ENCODE measurements around the gene RELL1.

The RELL1 gene

DNA sequence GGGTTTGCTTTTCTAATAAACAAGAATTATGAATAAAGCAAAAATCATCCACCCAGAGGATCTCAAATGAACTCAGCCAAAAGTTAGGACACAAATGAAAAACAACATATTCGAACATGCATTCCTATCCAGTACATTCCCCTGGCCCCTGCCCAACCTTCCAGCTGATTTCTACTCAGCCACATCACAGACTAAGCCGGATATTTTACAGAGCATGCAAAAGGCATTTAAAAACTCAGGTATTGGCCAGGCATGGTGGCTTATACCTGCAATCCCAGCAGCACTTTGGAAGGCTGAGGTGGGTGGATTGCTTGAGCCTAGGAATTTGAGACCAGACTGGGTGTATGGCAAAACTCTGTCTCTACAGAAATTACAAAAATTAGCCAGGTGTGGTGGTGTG, 54.6 kb downstream of the RELL1 start:
- no peak for DNase-seq

GRCh38 chr4:37629713-37630112, 56.5 kb downstream of the RELL1 start:
- no peak for DNase-seq

DNA sequence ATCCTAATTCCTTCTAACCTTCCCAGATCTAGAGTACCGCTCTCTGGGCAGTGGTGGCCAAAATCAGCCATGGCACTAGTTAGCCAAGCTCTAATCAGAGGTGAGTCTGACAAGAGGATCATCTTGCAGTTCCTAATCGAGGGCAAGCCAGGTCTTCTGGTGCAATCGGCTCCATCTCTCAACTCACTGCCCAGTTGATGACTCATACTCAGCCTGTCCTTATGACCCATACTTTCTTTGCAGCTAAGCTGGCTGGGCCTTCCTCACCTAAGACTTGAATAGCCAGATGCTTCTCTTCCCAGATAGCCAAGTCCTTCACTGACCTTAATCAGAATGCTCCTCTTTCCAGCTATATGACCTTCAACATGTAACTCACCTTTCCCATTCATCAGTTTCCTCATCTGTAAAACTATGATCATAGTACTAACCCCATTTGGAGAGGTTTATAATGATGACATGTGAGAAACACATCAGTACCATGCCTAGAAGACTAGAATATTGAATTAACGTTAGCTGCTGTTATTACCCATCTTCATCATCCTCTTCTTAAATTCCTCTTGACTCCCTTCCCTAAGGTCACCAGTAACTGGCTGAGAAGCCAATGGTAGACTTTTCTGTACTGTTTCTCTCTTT, 57.1 kb downstream of the RELL1 start:
- DNase-seq, result no peak

- no peak for DNase-seq
These were observed 58.9 kb downstream of the RELL1 start for GRCh38 chr4:37627263-37627662.

DNA sequence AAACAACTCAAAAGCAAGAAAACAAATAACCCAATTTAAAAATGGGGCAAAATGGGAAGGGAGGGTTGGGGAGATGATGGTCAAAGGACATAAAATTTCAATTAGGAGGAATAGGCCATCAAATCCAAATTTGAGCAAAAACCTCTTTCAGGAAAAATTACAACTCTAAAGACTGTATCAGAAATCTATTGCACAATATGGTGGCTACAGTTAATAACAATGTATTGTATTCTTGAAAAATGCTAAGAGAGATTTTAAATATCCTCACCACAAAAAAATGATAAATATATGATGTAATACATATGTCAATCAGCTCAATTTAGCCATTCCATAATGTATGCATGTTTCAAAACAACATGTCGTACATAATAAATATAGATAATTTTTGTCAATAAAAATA, 60.7 kb downstream of the RELL1 start:
- no peak for DNase-seq

DNA sequence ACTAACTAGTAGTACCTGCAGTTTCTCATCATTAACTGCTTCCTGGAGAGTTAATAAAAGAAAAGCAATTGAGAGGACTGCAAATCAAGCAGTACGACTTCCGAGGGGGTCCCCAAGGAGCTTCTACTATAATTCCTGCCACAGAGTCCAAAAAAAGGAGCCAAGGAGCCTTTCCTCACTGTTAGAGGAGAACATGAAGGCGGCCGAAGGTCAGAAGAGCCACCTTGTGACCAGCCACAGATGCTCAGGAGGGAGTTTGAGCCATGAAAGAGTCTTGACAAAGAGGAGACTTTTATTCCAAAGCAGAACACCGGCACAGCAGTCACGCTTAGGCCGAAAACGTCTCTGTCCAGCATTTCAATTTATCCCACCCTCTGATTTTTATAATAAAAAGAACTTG, 62.2 kb downstream of the RELL1 start:
- no peak for DNase-seq

DNA sequence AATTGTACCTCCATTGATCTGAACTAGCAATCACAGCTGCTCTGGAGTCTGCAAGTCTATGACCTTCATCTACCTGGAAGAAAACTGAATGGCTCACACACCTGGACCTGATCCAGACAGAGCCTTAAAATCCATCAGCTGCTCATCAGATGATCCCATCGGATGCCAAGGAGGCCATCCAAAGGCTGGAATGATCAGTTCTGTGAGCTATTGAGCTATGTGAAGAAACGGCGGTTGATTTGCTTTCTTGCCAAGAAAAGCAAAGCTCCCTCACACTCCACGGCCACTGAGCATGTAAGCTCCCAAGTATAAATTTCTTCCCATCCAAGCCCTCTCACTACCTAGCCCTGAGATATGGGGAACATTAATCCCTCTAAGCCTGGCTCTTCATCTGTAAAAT, 63.1 kb downstream of the RELL1 start:
- no peak for DNase-seq

- no peak for DNase-seq
These were observed 66.0 kb downstream of the RELL1 start for GRCh38 chr4:37620176-37620575.

- DNase-seq, result no peak
These were observed 70.5 kb downstream of the RELL1 start for GRCh38 chr4:37615720-37616063.

- no peak for DNase-seq
These were observed 71.0 kb downstream of the RELL1 start for GRCh38 chr4:37615059-37615719.

- DNase-seq, result no peak
These were observed 73.4 kb downstream of the RELL1 start for GRCh38 chr4:37612811-37613210.

GRCh38 chr4:37609626-37610025, 76.5 kb downstream of the RELL1 start:
- DNase-seq, result no peak

DNA sequence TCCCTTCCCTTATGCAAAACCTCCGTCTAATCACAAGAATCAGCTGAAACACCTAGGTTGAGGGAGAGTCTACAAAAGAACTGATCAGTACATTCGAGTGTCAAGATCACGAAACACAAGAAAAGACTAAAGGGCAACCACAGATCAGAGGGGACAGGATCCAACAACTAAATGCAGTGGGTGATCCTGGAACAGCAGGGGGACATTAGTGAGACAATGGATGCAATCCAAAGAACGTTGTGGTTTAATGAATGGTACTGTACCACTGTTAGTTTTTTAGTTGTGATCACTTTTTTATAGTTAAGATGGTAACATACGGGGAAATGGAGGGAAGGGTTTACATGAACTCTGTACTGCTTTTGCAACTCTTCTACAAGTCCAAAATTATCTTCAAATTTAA, 79.2 kb downstream of the RELL1 start:
- DNase-seq, result no peak

DNA sequence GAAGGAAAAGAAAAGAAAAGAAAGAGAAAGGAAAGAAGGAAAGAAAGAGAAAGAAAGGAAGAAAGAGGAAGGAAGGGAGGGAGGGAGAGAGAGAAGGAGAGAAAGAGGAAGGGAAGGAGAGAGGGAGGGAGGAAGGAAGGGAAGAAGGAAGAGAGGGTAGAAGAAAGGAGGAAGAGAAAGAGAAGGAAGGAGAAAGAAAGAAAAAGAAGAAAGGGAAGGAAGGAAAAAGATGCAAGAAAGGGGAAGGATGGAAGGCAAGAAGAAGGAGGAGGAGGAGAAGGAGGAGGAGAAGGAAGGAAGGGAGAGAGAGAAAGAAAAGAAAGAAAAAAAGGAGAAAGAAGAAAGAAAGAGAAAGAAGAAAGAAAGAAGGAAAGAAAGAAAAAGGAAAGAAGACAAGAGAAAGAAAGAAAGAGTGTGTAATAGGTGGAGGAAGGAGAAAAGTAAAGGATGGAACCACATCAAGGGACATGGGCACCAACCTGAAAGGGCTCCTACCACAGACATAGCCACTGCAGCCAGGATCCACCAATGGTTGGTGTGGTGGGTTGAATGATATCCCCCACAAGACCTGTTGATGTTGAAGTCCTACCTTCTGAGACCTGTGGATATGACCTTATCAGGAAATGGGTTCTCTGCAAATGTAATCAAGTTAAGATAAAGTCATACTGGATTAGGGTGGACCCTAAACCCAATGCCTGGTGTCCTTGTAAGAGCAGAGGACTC, 80.2 kb downstream of the RELL1 start:
- DNase-seq, result no peak

DNA sequence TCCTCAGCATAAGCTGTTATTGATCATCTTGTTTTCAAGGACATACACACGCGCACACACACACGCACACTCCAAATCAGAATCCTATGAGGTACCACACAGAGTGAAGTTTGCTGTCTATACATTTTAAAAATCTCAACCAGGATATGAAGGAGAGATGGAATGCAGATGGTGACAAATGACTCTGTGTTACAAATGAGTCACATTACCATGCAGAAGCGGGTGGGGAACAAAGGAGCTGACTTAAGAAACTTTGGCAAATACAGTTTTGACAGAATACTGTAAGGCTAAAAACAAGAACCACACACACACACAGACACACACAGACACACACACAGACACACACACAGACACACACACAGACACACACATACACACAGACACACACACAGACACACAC, 81.7 kb downstream of the RELL1 start:
- DNase-seq, result no peak

GRCh38 chr4:37603711-37604110, 82.5 kb downstream of the RELL1 start:
- DNase-seq, result no peak

- DNase-seq, result peak; percentile 58
These were observed 83.1 kb downstream of the RELL1 start for GRCh38 chr4:37603070-37603468.

GRCh38 chr4:37602454-37603069, 83.6 kb downstream of the RELL1 start:
- no peak for DNase-seq

GRCh38 chr4:37601531-37601930, 84.6 kb downstream of the RELL1 start:
- peak; percentile 19 for DNase-seq

- no peak for DNase-seq
These were observed 86.9 kb downstream of the RELL1 start for GRCh38 chr4:37599092-37599790.

GRCh38 chr4:37597034-37597433, 89.1 kb downstream of the RELL1 start:
- DNase-seq, result no peak

- DNase-seq, result peak; percentile 10
These were observed 90.1 kb downstream of the RELL1 start for GRCh38 chr4:37595875-37596680.

Measured in RPMI8226 (cell line).